Central memory CD8-positive, alpha-beta T cell (primary cell): ENCODE results near the gene KANSL1L.
A peak's percentile ranks its signal among the peaks of the same experiment; 100 is the strongest.

Experiments
- ATAC-seq: fragments of 150-1000 bp; cut with Tn5 transposase; replicated peaks from 2 replicates; pipeline ENCODE4 v1.10.0; 2022; ENCODE audit warnings: mild to moderate bottlenecking, moderate FRiP score, moderate number of reproducible peaks; ENCODE audit not compliant: poor library complexity, severe bottlenecking; ENCODE audit errors: extremely low read depth
- DNase-seq, 2 donors: peaks; one replicate each; pipeline ENCODE4 v3.0.0; 2021; ENCODE audit warnings: low spot score in 2 of 2
- H3K27ac Mint-ChIP-seq: one replicate; pipeline ENCODE4 v1.8.0; 2022; ENCODE audit warnings: low read depth, mild to moderate bottlenecking, moderate library complexity, mixed read lengths
- H3K27me3 Mint-ChIP-seq: one replicate; pipeline ENCODE4 v1.8.0; 2022; ENCODE audit warnings: mixed read lengths
- H3K36me3 Mint-ChIP-seq: one replicate; pipeline ENCODE4 v1.8.0; 2022; ENCODE audit warnings: mild to moderate bottlenecking, moderate library complexity, mixed read lengths; ENCODE audit not compliant: insufficient read depth
- H3K4me1 Mint-ChIP-seq: one replicate; pipeline ENCODE4 v1.8.0; 2022; ENCODE audit warnings: mixed read lengths
- H3K4me3 Mint-ChIP-seq: one replicate; pipeline ENCODE4 v1.8.0; 2022; ENCODE audit warnings: mild to moderate bottlenecking, moderate library complexity, mixed read lengths
- H3K9me3 Mint-ChIP-seq: one replicate; pipeline ENCODE4 v1.8.0; 2022; ENCODE audit warnings: mixed read lengths

Gene KANSL1L

GRCh38 chr2:210170446-210171303, 534 bp downstream of the KANSL1L start:
- Mint-ChIP-seq H3K9me3 (no peaks in the 10 kb centered on the region), H3K36me3 (peaks cover 8% of the 10 kb centered on the region), H3K4me3 (peak overlapping the region; percentile 95), H3K4me1 (peaks cover 16% of the 10 kb centered on the region), H3K27me3 (no peaks in the 10 kb centered on the region), H3K27ac (peak overlapping the region; percentile 95)
- DNase-seq (peak; percentile 90 to 96), ATAC-seq (peak; percentile 82)

GRCh38 chr2:210170196-210170445, 1.1 kb downstream of the KANSL1L start:
- no peaks in the 10 kb centered on the region for H3K27me3 Mint-ChIP-seq
- peaks cover 8% of the 10 kb centered on the region for H3K36me3 Mint-ChIP-seq
- H3K4me3 Mint-ChIP-seq, result peak overlapping the region; percentile 95
- no peak for DNase-seq
- H3K4me1 Mint-ChIP-seq, result peaks cover 16% of the 10 kb centered on the region
- H3K27ac Mint-ChIP-seq, result peak overlapping the region; percentile 95
- no peak for ATAC-seq
- no peaks in the 10 kb centered on the region for H3K9me3 Mint-ChIP-seq

- Mint-ChIP-seq H3K4me1 (peaks cover 16% of the 10 kb centered on the region), H3K27ac (peak overlapping the region; percentile 95), H3K4me3 (peak overlapping the region; percentile 95), H3K9me3 (no peaks in the 10 kb centered on the region), H3K27me3 (no peaks in the 10 kb centered on the region), H3K36me3 (peaks cover 8% of the 10 kb centered on the region)
- DNase-seq (no peak), ATAC-seq (no peak)
Observed at GRCh38 chr2:210169516-210170195, 1.6 kb downstream of the KANSL1L start.

- no peak for DNase-seq
- ATAC-seq, result no peak
- H3K4me3 Mint-ChIP-seq, result no peak overlapping the region
- no peak overlapping the region for H3K27ac Mint-ChIP-seq
- H3K4me1 Mint-ChIP-seq, result peaks cover 15% of the 10 kb centered on the region
- H3K36me3 Mint-ChIP-seq, result peaks cover 8% of the 10 kb centered on the region
- H3K27me3 Mint-ChIP-seq, result no peaks in the 10 kb centered on the region
- no peaks in the 10 kb centered on the region for H3K9me3 Mint-ChIP-seq
Observed at GRCh38 chr2:210167227-210167626, 4.0 kb downstream of the KANSL1L start.

GRCh38 chr2:210162466-210163124, 8.6 kb downstream of the KANSL1L start:
- H3K9me3 Mint-ChIP-seq, result no peaks in the 10 kb centered on the region
- no peaks in the 10 kb centered on the region for H3K27me3 Mint-ChIP-seq
- H3K36me3 Mint-ChIP-seq, result no peaks in the 10 kb centered on the region
- H3K27ac Mint-ChIP-seq, result no peak overlapping the region
- no peaks in the 10 kb centered on the region for H3K4me1 Mint-ChIP-seq
- ATAC-seq (no peak), DNase-seq (no peak)
- H3K4me3 Mint-ChIP-seq, result no peak overlapping the region

- Mint-ChIP-seq H3K4me3 (no peak overlapping the region), H3K9me3 (no peaks in the 10 kb centered on the region), H3K27me3 (no peaks in the 10 kb centered on the region), H3K36me3 (peaks cover 3% of the 10 kb centered on the region), H3K4me1 (no peaks in the 10 kb centered on the region), H3K27ac (no peak overlapping the region)
- DNase-seq (no peak), ATAC-seq (no peak)
Observed at GRCh38 chr2:210159059-210159458, 12.2 kb downstream of the KANSL1L start.

GRCh38 chr2:210158236-210158635, 13.0 kb downstream of the KANSL1L start:
- no peak overlapping the region for H3K27ac Mint-ChIP-seq
- no peak for ATAC-seq
- peaks cover 6% of the 10 kb centered on the region for H3K36me3 Mint-ChIP-seq
- H3K4me1 Mint-ChIP-seq, result no peaks in the 10 kb centered on the region
- DNase-seq, result no peak
- H3K27me3 Mint-ChIP-seq, result no peaks in the 10 kb centered on the region
- H3K9me3 Mint-ChIP-seq, result no peaks in the 10 kb centered on the region
- H3K4me3 Mint-ChIP-seq, result no peak overlapping the region

- DNase-seq, result no peak
- H3K4me1 Mint-ChIP-seq, result no peaks in the 10 kb centered on the region
- no peak for ATAC-seq
- no peaks in the 10 kb centered on the region for H3K27me3 Mint-ChIP-seq
- no peak overlapping the region for H3K4me3 Mint-ChIP-seq
- peaks cover 6% of the 10 kb centered on the region for H3K36me3 Mint-ChIP-seq
- H3K9me3 Mint-ChIP-seq, result no peaks in the 10 kb centered on the region
- no peak overlapping the region for H3K27ac Mint-ChIP-seq
Observed at GRCh38 chr2:210157526-210157925, 13.7 kb downstream of the KANSL1L start.

GRCh38 chr2:210147614-210148013, 23.6 kb downstream of the KANSL1L start:
- no peak overlapping the region for H3K4me3 Mint-ChIP-seq

GRCh38 chr2:210132239-210132638, 39.0 kb downstream of the KANSL1L start:
- no peak overlapping the region for H3K27ac Mint-ChIP-seq
- H3K36me3 Mint-ChIP-seq, result peaks cover 7% of the 10 kb centered on the region
- DNase-seq (no peak), ATAC-seq (no peak)
- no peaks in the 10 kb centered on the region for H3K4me1 Mint-ChIP-seq
- no peak overlapping the region for H3K4me3 Mint-ChIP-seq
- no peaks in the 10 kb centered on the region for H3K27me3 Mint-ChIP-seq
- no peaks in the 10 kb centered on the region for H3K9me3 Mint-ChIP-seq

More at GRCh38 chr2:210147614-210148013, 23.6 kb downstream of the KANSL1L start:
- no peak for DNase-seq
- H3K36me3 Mint-ChIP-seq, result no peaks in the 10 kb centered on the region
- H3K27me3 Mint-ChIP-seq, result no peaks in the 10 kb centered on the region
- no peaks in the 10 kb centered on the region for H3K4me1 Mint-ChIP-seq
- H3K9me3 Mint-ChIP-seq, result no peaks in the 10 kb centered on the region
- no peak for ATAC-seq
- H3K27ac Mint-ChIP-seq, result no peak overlapping the region

GRCh38 chr2:210128961-210129360, 42.2 kb downstream of the KANSL1L start:
- Mint-ChIP-seq H3K27me3 (no peaks in the 10 kb centered on the region), H3K4me1 (no peaks in the 10 kb centered on the region)
- ATAC-seq, result no peak

GRCh38 chr2:210113614-210114235, 57.5 kb downstream of the KANSL1L start:
- no peak overlapping the region for H3K27ac Mint-ChIP-seq
- H3K4me3 Mint-ChIP-seq, result no peak overlapping the region
- no peak for DNase-seq
- H3K4me1 Mint-ChIP-seq, result peaks cover 3% of the 10 kb centered on the region
- no peaks in the 10 kb centered on the region for H3K27me3 Mint-ChIP-seq
- H3K36me3 Mint-ChIP-seq, result no peaks in the 10 kb centered on the region
- peaks cover 25% of the 10 kb centered on the region for H3K9me3 Mint-ChIP-seq
- ATAC-seq, result no peak

More at GRCh38 chr2:210128961-210129360, 42.2 kb downstream of the KANSL1L start:
- Mint-ChIP-seq H3K9me3 (peaks cover 8% of the 10 kb centered on the region), H3K27ac (no peak overlapping the region), H3K4me3 (no peak overlapping the region), H3K36me3 (peaks cover 9% of the 10 kb centered on the region)
- DNase-seq, result no peak
